Measurements from ENCODE around the gene MOSMO.
"Not testable (repeated sequence)": the region's sequence is repeated elsewhere in the genome, so short reads cannot be mapped to it uniquely, and the experiment has no call there.

The MOSMO gene

GRCh38 chr16:22031483-22032083, 23.7 kb downstream of the MOSMO start:
- H3K4me3 ChIP-seq: no peak overlapping the region
- peaks cover 2% of the 10 kb centered on the region for H3K4me1 ChIP-seq
- in situ Hi-C loops (cut with MboI; ENCODE audit: low sequenced_read_pairs): no loop called here
- DNase-seq (ENCODE audit: low spot score in 2 of 2): no peak
- no peaks in the 10 kb centered on the region; the same call in 1 of the 2 replicates for H3K36me3 ChIP-seq (replicated peaks)
- no peaks in the 10 kb centered on the region for H3K27me3 ChIP-seq (ENCODE audit: low read depth)
- no peaks in the 10 kb centered on the region for H3K9me3 ChIP-seq

DNA sequence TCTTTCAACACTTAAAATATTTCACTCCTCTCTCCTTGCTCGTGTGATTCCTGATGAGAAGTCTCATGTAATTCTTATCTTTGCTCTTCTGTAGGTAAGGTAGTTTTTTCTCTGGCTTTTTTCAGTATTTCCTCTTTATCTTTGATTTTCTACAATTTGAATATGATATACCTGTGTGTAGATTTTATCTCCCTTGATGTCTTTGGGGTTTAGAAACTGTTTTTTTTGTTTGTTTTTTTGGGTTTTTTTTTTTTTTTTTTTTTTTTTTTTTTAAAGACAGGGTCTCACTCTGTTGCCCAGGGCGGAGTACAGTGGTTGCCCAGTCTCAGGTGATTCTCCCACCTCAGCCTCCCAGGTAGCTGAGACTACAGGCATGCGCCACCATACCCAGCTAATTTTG, 26.6 kb downstream of the MOSMO start:
- H3K9me3 ChIP-seq: no peaks in the 10 kb centered on the region
- no peak overlapping the region for H3K4me3 ChIP-seq
- no peak for DNase-seq (ENCODE audit: low spot score in 2 of 2)
- in situ Hi-C loops (cut with MboI; ENCODE audit: low sequenced_read_pairs): no loop called here
- H3K36me3 ChIP-seq (replicated peaks): no peaks in the 10 kb centered on the region; the same call in 1 of the 2 replicates
- no peaks in the 10 kb centered on the region for H3K4me1 ChIP-seq
- no peaks in the 10 kb centered on the region for H3K27me3 ChIP-seq (ENCODE audit: low read depth)

DNA sequence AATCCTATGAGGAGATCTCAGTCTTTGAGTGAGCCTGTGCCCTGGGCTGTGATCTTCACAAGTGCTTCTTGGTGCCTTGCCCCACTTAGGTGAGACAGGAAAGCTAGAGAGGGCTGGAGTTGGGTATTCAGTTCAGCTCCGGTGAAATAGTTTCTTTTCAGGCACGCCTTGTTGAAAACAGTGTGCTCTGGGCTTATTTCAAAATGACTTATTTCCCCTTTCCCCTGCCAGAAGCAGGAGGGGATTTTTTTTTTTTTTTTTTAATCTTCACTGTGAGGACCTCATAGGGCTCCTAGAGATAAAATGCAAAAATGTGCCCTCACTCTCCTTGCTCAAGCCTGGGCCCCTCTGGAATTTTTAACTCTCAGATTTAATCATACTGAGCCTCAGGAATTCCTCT, 27.2 kb downstream of the MOSMO start:
- H3K4me1 ChIP-seq: no peaks in the 10 kb centered on the region
- no peak overlapping the region for H3K4me3 ChIP-seq
- DNase-seq (ENCODE audit: low spot score in 2 of 2): no peak
- H3K9me3 ChIP-seq: no peaks in the 10 kb centered on the region
- no peaks in the 10 kb centered on the region for H3K27me3 ChIP-seq (ENCODE audit: low read depth)
- in situ Hi-C loops (cut with MboI; ENCODE audit: low sequenced_read_pairs): no loop called here
- no peaks in the 10 kb centered on the region; the same call in 1 of the 2 replicates for H3K36me3 ChIP-seq (replicated peaks)

DNA sequence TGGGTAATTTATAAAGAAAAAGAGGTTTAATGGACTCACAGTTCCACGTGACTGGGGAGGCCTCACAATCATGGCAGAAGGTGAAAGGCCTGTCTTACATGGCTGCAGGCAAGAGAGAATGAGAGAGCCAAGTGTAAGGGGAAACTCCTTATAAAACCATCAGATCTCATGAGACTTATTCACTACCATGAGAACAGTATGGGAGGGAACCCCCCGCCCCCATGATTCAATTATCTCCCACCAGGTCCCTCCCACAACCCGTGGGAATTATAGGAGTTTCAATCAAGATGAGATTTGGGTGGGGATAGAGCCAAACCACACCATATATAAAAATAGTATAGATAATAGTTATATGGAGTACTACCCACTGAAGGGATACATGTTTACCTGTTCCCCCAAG, 36.0 kb downstream of the MOSMO start:
- H3K36me3 ChIP-seq (replicated peaks); H3K27me3 ChIP-seq (ENCODE audit: low read depth); DNase-seq (ENCODE audit: low spot score in 2 of 2); H3K4me3 ChIP-seq; H3K9me3 ChIP-seq; in situ Hi-C loops (cut with MboI; ENCODE audit: low sequenced_read_pairs); H3K4me1 ChIP-seq: not testable (repeated sequence)

- H3K4me1 ChIP-seq; H3K27me3 ChIP-seq (ENCODE audit: low read depth); in situ Hi-C loops (cut with MboI; ENCODE audit: low sequenced_read_pairs); H3K9me3 ChIP-seq; H3K36me3 ChIP-seq (replicated peaks); H3K4me3 ChIP-seq: not testable (repeated sequence)
- peak in 1 of 2 experiments; percentile 15 for DNase-seq (ENCODE audit: low spot score in 2 of 2)
Observed at GRCh38 chr16:22045888-22046287, 38.0 kb downstream of the MOSMO start.

DNA sequence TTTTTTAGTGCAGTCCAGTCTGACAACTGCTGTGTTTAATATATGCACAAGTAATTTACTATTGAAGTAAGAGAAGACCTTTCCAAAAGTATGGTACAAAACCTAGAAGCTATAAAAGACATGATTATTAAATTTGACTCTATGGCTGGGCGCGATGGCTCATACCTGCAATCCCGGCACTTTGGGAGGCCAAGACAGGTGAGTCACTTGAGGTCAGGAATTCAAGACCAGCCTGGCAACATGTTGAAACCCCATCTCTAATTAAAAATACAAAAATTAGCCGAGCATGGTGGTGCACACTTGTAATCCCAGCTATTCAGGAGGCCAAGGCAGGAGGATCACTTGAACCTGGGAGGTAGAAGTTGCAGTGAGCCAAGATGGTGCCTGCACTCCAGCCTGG, 43.1 kb downstream of the MOSMO start:
- no peaks in the 10 kb centered on the region for H3K4me1 ChIP-seq
- in situ Hi-C loops (cut with MboI; ENCODE audit: low sequenced_read_pairs): no loop called here
- DNase-seq (ENCODE audit: low spot score in 2 of 2): no peak
- H3K4me3 ChIP-seq: no peak overlapping the region
- H3K27me3 ChIP-seq (ENCODE audit: low read depth): no peaks in the 10 kb centered on the region
- no peaks in the 10 kb centered on the region for H3K9me3 ChIP-seq
- H3K36me3 ChIP-seq (replicated peaks): no peaks in the 10 kb centered on the region

DNA sequence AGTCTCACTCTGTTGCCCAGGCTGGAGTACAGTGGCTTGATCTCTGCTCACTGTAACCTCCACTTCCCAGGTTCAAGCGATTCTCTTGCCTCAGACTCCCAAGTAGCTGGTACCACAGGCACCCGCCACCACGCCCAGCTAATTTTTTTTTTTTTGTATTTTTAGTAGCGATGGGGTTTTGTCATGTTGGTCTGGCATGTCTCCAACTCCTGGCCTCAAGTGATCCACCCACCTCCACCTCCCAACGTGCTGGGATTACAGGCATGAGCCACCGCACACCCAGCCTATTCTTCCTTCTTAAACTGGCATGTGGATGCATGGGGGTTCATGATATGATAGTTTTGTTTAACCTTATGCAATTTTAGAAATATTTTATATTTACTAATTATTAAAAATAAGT, 45.1 kb downstream of the MOSMO start:
- Histone ChIP-seq H3K4me1 (no peaks in the 10 kb centered on the region), H3K36me3 (replicated peaks) (no peaks in the 10 kb centered on the region), H3K4me3 (no peak overlapping the region), H3K9me3 (no peaks in the 10 kb centered on the region), H3K27me3 (ENCODE audit: low read depth) (no peaks in the 10 kb centered on the region)
- no peak for DNase-seq (ENCODE audit: low spot score in 2 of 2)
- in situ Hi-C loops (cut with MboI; ENCODE audit: low sequenced_read_pairs): no loop called here

DNA sequence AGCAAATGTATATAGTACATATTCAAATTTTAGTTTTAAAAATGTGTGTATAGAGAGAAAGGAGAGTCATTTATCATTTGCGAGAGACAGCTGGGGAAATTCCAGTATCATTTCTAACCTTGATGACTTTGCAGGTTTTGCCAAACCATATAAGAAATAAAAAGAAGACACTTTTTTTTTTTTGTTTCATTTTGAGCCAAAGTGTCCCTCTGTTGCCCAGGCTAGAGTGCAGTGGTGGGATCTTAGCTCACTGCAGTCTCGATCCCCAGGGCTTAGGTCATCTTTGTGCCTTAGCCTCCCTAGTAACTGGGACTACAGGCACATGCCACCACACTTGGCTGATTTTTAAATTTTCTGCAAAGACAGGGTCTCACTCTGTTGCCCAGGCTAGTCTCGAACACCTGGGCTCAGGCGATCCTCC, 46.0 kb downstream of the MOSMO start:
- Histone ChIP-seq H3K9me3 (no peaks in the 10 kb centered on the region), H3K36me3 (replicated peaks) (no peaks in the 10 kb centered on the region)
- in situ Hi-C loops (cut with MboI; ENCODE audit: low sequenced_read_pairs): no loop called here

GRCh38 chr16:22054847-22055590, 47.1 kb downstream of the MOSMO start:
- DNase-seq (ENCODE audit: low spot score in 2 of 2): no peak
- Histone ChIP-seq H3K36me3 (replicated peaks) (no peaks in the 10 kb centered on the region), H3K4me3 (no peak overlapping the region), H3K27me3 (ENCODE audit: low read depth) (no peaks in the 10 kb centered on the region), H3K4me1 (no peaks in the 10 kb centered on the region), H3K9me3 (no peaks in the 10 kb centered on the region)
- in situ Hi-C loops (cut with MboI; ENCODE audit: low sequenced_read_pairs): no loop called here

More for the DNA sequence above, 46.0 kb downstream of the MOSMO start:
- Histone ChIP-seq H3K4me3 (no peak overlapping the region), H3K4me1 (no peaks in the 10 kb centered on the region), H3K27me3 (ENCODE audit: low read depth) (no peaks in the 10 kb centered on the region)
- no peak for DNase-seq (ENCODE audit: low spot score in 2 of 2)

- DNase-seq (ENCODE audit: low spot score in 2 of 2): peak in 1 of 2 experiments; percentile 22
- Histone ChIP-seq H3K4me1 (no peaks in the 10 kb centered on the region), H3K27me3 (ENCODE audit: low read depth) (no peaks in the 10 kb centered on the region), H3K36me3 (replicated peaks) (no peaks in the 10 kb centered on the region), H3K4me3 (no peak overlapping the region), H3K9me3 (no peaks in the 10 kb centered on the region)
- in situ Hi-C loops (cut with MboI; ENCODE audit: low sequenced_read_pairs): no loop called here
Observed at GRCh38 chr16:22055881-22056280, 48.0 kb downstream of the MOSMO start.

GRCh38 chr16:22063888-22064467, 56.1 kb downstream of the MOSMO start:
- Histone ChIP-seq H3K9me3 (no peaks in the 10 kb centered on the region), H3K4me1 (peaks cover 16% of the 10 kb centered on the region), H3K4me3 (no peak overlapping the region), H3K27me3 (ENCODE audit: low read depth) (no peaks in the 10 kb centered on the region), H3K36me3 (replicated peaks) (no peaks in the 10 kb centered on the region; the same call in 1 of the 2 replicates)
- peak; percentile 20 to 80 for DNase-seq (ENCODE audit: low spot score in 2 of 2)
- in situ Hi-C loops (cut with MboI; ENCODE audit: low sequenced_read_pairs): loop anchor here (10.0 kb wide), 1 partner anchor 59 kb away; the partner anchor contains the start of genes MOSMO and PDZD9

- no peak overlapping the region for H3K4me3 ChIP-seq
- in situ Hi-C loops (cut with MboI; ENCODE audit: low sequenced_read_pairs): loop anchor here (10.0 kb wide), 1 partner anchor 60 kb away; the partner anchor contains the start of genes MOSMO and PDZD9
- H3K27me3 ChIP-seq (ENCODE audit: low read depth): no peaks in the 10 kb centered on the region
- no peaks in the 10 kb centered on the region; the same call in 1 of the 2 replicates for H3K36me3 ChIP-seq (replicated peaks)
- no peak for DNase-seq (ENCODE audit: low spot score in 2 of 2)
- H3K4me1 ChIP-seq: peaks cover 16% of the 10 kb centered on the region
- H3K9me3 ChIP-seq: no peaks in the 10 kb centered on the region
Observed at GRCh38 chr16:22065252-22065651, 57.3 kb downstream of the MOSMO start.

DNA sequence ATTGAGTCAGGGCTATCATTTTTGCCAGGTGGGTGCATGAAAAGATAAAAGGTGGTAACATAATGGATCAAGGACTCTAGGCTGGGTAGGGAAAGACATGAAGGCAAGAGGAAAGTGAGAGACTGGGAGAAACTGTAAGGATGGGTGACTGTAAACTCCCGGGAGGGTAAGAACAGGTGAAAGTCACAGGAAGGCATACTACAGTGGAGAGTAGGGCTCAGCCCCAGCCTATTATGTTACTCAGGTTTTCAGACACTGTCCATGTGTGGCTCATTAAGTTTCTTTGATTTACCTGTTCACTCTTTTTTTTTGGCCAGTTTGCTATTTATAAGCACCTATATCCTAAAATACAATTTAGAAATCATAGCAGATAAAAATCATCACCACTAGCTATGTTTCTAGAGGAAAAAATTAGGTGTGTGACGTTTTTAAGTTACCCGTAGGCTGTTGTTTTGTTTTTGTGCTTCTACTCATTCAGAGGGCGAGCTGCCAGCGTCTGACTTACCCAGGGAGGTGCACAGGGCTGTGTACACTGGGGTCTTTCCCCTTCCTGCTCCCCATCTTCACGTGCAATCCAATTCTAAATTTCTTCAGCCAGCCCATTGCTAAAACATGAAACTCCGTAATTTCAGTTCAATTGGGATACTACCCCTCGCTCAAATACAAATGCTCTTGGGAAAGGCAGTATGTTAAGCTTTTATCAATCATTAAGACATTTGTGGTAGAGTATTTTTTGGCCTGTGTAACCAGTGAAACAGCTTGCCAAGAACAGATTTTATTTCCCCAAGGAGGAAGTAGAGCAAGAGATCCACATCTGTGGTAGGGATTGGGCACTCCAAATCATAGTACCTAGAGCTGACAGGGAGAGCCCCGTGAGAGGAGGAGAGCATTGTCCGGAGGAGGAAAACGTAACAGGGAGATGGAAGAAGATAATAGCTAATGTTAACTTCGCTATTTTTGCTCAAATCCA, 62.7 kb downstream of the MOSMO start:
- Histone ChIP-seq H3K27me3 (ENCODE audit: low read depth) (no peaks in the 10 kb centered on the region), H3K36me3 (replicated peaks) (no peaks in the 10 kb centered on the region; the same call in 1 of the 2 replicates), H3K9me3 (no peaks in the 10 kb centered on the region), H3K4me1 (no peaks in the 10 kb centered on the region), H3K4me3 (no peak overlapping the region)
- no peak for DNase-seq (ENCODE audit: low spot score in 2 of 2)
- in situ Hi-C loops (cut with MboI; ENCODE audit: low sequenced_read_pairs): no loop called here

All from HAP-1 (cell line).